Measurements from ENCODE around the gene NMNAT3.
"Not testable (repeated sequence)": the region's sequence is repeated elsewhere in the genome, so short reads cannot be mapped to it uniquely, and the experiment has no call there.

DNA sequence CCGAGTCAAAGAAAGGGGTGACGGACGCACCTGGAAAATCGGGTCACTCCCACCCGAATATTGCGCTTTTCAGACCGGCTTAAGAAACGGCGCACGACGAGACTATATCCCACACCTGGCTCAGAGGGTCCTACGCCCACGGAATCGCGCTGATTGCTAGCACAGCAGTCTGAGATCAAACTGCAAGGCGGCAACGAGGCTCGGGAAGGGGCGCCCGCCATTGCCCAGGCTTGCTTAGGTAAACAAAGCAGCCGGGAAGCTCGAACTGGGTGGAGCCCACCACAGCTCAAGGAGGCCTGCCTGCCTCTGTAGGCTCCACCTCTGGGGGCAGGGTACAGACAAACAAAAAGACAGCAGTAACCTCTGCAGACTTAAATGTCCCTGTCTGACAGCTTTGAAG is 86.6 kb downstream of the NMNAT3 start:
- TF ChIP-seq ZNF274 (IDR thresholded peaks at IDR 0.05; ENCODE audit: low read depth, low read length); YY1 (IDR thresholded peaks at IDR 0.05; ENCODE audit: insufficient read depth, insufficient read length); SUZ12 (IDR thresholded peaks at IDR 0.05; ENCODE audit: extremely low read depth, insufficient read depth, insufficient read length): not testable (repeated sequence)
